ENCODE results near the gene PCSK1N. TPM values are rescaled to one million over a fixed set of nuclear protein-coding genes. Genes with fewer than 3 reads are reported as not detected.

PCSK1N gene
- total and polyA plus RNA-seq, 2 of the 13 experiments (the other 11 are each of a cell fraction or from before 2014, with no cell fraction given) = 4.5 to 14.0 TPM

GRCh38 chrX:48815266-48815665, 20.1 kb downstream of the PCSK1N start (continued):
- TF ChIP-seq MIER3 (CRISPR knock-in tag; IDR thresholded peaks at IDR 0.05; ENCODE audit: borderline replicate concordance) = no peak

- Histone ChIP-seq H3K36me3 (replicated peaks in 1 of 2; ENCODE audit: control insufficient read depth in 1 of 2, insufficient read depth in 2 of 2, low read length in 2 of 2) (peaks cover 1 to 13% of the 10 kb centered on the region in 2 experiments; a peak in 2 of 5 replicates), H3K27ac (ENCODE audit: extremely low read length, insufficient read depth, low read length) (no peak overlapping the region), H3K4me3 (replicated peaks in 1 of 3; ENCODE audit: insufficient read depth in 1 of 3, low read depth in 2 of 3, low read length in 3 of 3) (no peak overlapping the region), H2AFZ (ENCODE audit: low read length) (no peak overlapping the region), H3K4me1 (ENCODE audit: insufficient read depth, low read length) (no peaks in the 10 kb centered on the region), H3K27me3 (ENCODE audit: control insufficient read depth in 1 of 2, insufficient read depth in 2 of 2, low read length in 2 of 2) (no peaks in the 10 kb centered on the region), H3K9ac (ENCODE audit: insufficient read depth, low read depth, low read length) (no peak overlapping the region), H3K4me2 (ENCODE audit: low read depth, low read length) (no peak overlapping the region), H3K9me3 (ENCODE audit: low read length) (no peaks in the 10 kb centered on the region), H3K79me2 (ENCODE audit: insufficient read depth, low read length) (no peaks in the 10 kb centered on the region), H4K20me1 (ENCODE audit: insufficient read depth, low read length) (no peaks in the 10 kb centered on the region)
- ChIA-PET CTCF (ENCODE audit: low intra/inter-chr PET ratio, low total read pairs) (no interaction called here), POLR2A (no interaction called here)
- no peak for DNase-seq (ENCODE audit: low spot score)
- in situ Hi-C loops (cut with HindIII; ENCODE audit: extremely low pct_ligation_motif_present, low pct_unique_long_range_greater_than_20kb) (no loop called here), intact Hi-C loops (cut with micrococcal nuclease; ENCODE audit: unreplicated experiment) (no loop called here)
- BruUV-seq (replicated peaks) = no TSS peak
- TF ChIP-seq NR1H2 (CRISPR knock-in tag; IDR thresholded peaks at IDR 0.05; ENCODE audit: borderline replicate concordance, low read depth) = no peak
- no peak for TF ChIP-seq ERF (CRISPR knock-in tag; IDR thresholded peaks at IDR 0.05)
- no peak for TF ChIP-seq ZBTB10 (CRISPR knock-in tag; IDR thresholded peaks at IDR 0.05; ENCODE audit: borderline replicate concordance)
- TF ChIP-seq CTCF (CRISPR knock-in tag; IDR thresholded peaks at IDR 0.05) = no peak
- no peak for FAIRE-seq
- no peak for ATAC-seq
- no CpG with 5 or more reads among the region's 8 CpGs for WGBS (ENCODE audit: low lambda C conversion rate)
Observed at GRCh38 chrX:48814722-48815121, 20.7 kb downstream of the PCSK1N start.
